Left lung (tissue), 10 donors: ENCODE results near the gene WDR72. TPM values are rescaled to one million over a fixed set of nuclear protein-coding genes. Genes with fewer than 3 reads are reported as not detected.
"Not testable (repeated sequence)": the region's sequence is repeated elsewhere in the genome, so short reads cannot be mapped to it uniquely, and the experiment has no call there.

Source experiments
- ATAC-seq: fragments of 200-7000 bp; cut with Tn5 transposase; one replicate; pipeline ENCODE4 v1.9.1; 2020; ENCODE audit warnings: moderate library complexity
- DNase-seq, 4 donors: peaks; one replicate each; pipeline ENCODE4 v3.0.0-alpha.2; 2013 to 2020
- H3K27ac ChIP-seq, 2 donors: fragments of 200-600 bp; sonication (generic) in 1 of 2; one replicate each; pipeline versions ENCODE4 v1.5.0 to v1.8.0; 2020 to 2021
- H3K27me3 ChIP-seq, 2 donors: fragments of 200-600 bp; sonication (generic) in 1 of 2; one replicate each; pipeline versions ENCODE4 v1.5.0 to v1.8.0; 2020 to 2021
- H3K36me3 ChIP-seq, 2 donors: fragments of 200-600 bp; sonication (generic) in 1 of 2; one replicate each; pipeline versions ENCODE4 v1.5.0 to v1.8.0; 2020 to 2021
- H3K4me1 ChIP-seq, 2 donors: fragments of 200-600 bp; one replicate each; pipeline ENCODE4 v1.8.0; 2021
- H3K4me3 ChIP-seq, 2 donors: fragments of 200-600 bp; sonication (generic) in 1 of 2; one replicate each; pipeline versions ENCODE4 v1.5.0 to v1.8.0; 2020 to 2021; ENCODE audit warnings: mild to moderate bottlenecking in 1 of 2
- H3K9me3 ChIP-seq, 2 donors: fragments of 200-600 bp; sonication (generic) in 1 of 2; one replicate each; pipeline versions ENCODE4 v1.5.0 to v1.8.0; 2020 to 2021
- intact Hi-C, 2 donors: fragments of 100-400 bp; cut with DNase I; formaldehyde crosslinking; loops; one replicate each; pipeline versions ENCODE4 v1.11.2 to v1.14.2; 2022
- polyA plus RNA-seq, 6 donors: library from polyadenylated mRNA; unstranded; fragments of 120-200 nt; gene quantifications; one replicate each; pipeline ENCODE4 v1.2.1, GENCODE V29; 2013; ENCODE audit not compliant: insufficient read length in 6 of 6
- total RNA-seq, 2 donors: library from RNA; stranded (reverse); fragmentation: NEBNext Ultra II Directional; extraction: Animal tissue kit (Norgen Biotek cat#: 25700); gene quantifications; one replicate each; pipeline ENCODE4 v1.2.1, GENCODE V29; 2021
- TF ChIP-seq, protein P1 (sequence below), 2 donors: fragments of 200-600 bp; sonication (generic) in 1 of 2; IDR thresholded peaks; one replicate each; pipeline versions ENCODE4 v1.5.0 to v1.8.0; 2021; ENCODE audit warnings: antibody characterized with exemption in 2 of 2
- donor health status: DM: no; HTN: yes; CAD: no.
- donor health status: DM: no; HTN: no; CAD: no.

WDR72 gene
- total and polyA plus RNA-seq, 8 donors: 0.73 to 6.5 (median 3.0) TPM

GRCh38 chr15:53555226-53555625 lies 204.2 kb downstream of the WDR72 start:
- H3K4me1 ChIP-seq: no peaks in the 10 kb centered on the region
- H3K4me3 ChIP-seq: no peak overlapping the region
- no peaks in the 10 kb centered on the region for H3K27me3 ChIP-seq
- H3K27ac ChIP-seq: no peak overlapping the region
- TF ChIP-seq, protein P1, sequence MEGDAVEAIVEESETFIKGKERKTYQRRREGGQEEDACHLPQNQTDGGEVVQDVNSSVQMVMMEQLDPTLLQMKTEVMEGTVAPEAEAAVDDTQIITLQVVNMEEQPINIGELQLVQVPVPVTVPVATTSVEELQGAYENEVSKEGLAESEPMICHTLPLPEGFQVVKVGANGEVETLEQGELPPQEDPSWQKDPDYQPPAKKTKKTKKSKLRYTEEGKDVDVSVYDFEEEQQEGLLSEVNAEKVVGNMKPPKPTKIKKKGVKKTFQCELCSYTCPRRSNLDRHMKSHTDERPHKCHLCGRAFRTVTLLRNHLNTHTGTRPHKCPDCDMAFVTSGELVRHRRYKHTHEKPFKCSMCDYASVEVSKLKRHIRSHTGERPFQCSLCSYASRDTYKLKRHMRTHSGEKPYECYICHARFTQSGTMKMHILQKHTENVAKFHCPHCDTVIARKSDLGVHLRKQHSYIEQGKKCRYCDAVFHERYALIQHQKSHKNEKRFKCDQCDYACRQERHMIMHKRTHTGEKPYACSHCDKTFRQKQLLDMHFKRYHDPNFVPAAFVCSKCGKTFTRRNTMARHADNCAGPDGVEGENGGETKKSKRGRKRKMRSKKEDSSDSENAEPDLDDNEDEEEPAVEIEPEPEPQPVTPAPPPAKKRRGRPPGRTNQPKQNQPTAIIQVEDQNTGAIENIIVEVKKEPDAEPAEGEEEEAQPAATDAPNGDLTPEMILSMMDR (IDR thresholded peaks at IDR 0.05): no peak
- no peaks in the 10 kb centered on the region for H3K9me3 ChIP-seq
- no peaks in the 10 kb centered on the region for H3K36me3 ChIP-seq
- ATAC-seq (no peak), DNase-seq (no peak)
- intact Hi-C loops: no loop called here

DNA sequence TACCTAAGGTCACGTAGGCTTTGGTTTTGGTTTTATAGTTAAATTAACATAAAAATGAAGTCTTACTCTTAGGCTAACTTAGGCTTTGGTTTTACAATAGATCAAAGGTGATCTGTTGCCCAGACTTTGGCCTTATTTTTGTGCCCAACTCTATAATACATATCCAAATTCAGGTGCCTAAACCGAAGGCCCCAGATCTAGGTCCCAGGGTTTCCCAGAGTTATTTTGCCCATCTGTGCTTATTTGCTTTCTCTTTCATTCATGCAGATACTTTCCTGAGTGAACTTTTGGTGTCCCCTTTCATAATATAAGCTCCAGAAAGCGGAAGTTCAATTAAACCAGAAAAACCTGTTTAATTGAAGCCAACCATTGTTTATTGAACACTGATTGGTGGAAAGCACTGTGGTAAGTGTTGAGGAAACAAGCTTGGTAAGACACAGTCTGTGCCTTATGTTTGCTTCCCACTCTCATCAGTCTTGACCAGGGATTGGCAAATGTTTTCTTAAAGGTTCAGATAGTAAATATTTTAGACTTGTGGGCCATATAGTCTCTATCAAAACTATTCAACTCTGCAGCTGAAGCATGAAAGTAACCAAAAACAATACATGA lies 209.7 kb downstream of the WDR72 start:
- Histone ChIP-seq H3K9me3 (peaks cover 0 to 2% of the 10 kb centered on the region in 2 donors), H3K27ac (no peak overlapping the region), H3K4me3 (no peak overlapping the region), H3K27me3 (no peaks in the 10 kb centered on the region), H3K4me1 (no peaks in the 10 kb centered on the region), H3K36me3 (no peaks in the 10 kb centered on the region)
- ATAC-seq: peak; percentile 53
- TF ChIP-seq, protein P1 (IDR thresholded peaks at IDR 0.05): no peak
- DNase-seq: peak in 1 of 4 donors; percentile 32
- intact Hi-C loops: no loop called here

GRCh38 chr15:53548236-53548635 lies 211.2 kb downstream of the WDR72 start:
- DNase-seq (no peak), ATAC-seq (no peak)
- no peak overlapping the region for H3K27ac ChIP-seq
- H3K4me1 ChIP-seq: no peaks in the 10 kb centered on the region
- TF ChIP-seq, protein P1 (IDR thresholded peaks at IDR 0.05): no peak
- H3K27me3 ChIP-seq: no peaks in the 10 kb centered on the region
- H3K4me3 ChIP-seq: no peak overlapping the region
- intact Hi-C loops: no loop called here
- H3K9me3 ChIP-seq: peaks cover 0 to 4% of the 10 kb centered on the region in 2 donors
- no peaks in the 10 kb centered on the region for H3K36me3 ChIP-seq

DNA sequence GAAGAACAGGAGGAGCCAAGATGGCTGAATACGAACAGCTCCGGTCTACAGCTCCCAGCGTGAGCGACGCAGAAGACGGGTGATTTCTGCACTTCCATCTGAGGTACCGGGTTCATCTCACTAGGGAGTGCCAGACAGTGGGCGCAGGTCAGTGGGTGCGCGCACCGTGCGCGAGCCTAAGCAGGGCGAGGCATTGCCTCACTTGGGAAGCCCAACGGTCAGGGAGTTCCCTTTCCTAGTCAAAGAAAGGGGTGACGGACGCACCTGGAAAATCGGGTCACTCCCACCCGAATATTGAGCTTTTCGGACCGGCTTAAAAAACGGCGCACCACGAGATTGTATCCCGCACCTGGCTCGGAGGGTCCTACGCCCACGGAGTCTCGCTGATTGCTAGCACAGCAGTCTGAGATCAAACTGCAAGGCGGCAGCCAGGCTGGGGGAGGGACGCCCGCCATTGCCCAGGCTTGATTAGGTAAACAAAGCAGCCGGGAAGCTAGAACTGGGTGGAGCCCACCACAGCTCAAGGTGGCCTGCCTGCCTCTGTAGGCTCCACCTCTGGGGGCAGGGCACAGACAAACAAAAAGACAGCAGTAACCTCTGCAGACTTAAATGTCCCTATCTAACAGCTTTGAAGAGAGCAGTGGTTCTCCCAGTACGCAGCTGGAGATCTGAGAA lies 218.7 kb downstream of the WDR72 start:
- H3K27me3 ChIP-seq, H3K4me3 ChIP-seq, H3K27ac ChIP-seq, H3K36me3 ChIP-seq, H3K9me3 ChIP-seq, H3K4me1 ChIP-seq, ATAC-seq, intact Hi-C loops: not testable (repeated sequence)
- peak in 1 of 4 donors; percentile 21 for DNase-seq

GRCh38 chr15:53539878-53540277 lies 219.6 kb downstream of the WDR72 start:
- Histone ChIP-seq H3K4me3 (no peak overlapping the region), H3K36me3 (no peaks in the 10 kb centered on the region), H3K4me1 (no peaks in the 10 kb centered on the region), H3K27me3 (no peaks in the 10 kb centered on the region), H3K27ac (no peak overlapping the region), H3K9me3 (peaks cover 0 to 2% of the 10 kb centered on the region in 2 donors)
- intact Hi-C loops: no loop called here
- ATAC-seq: no peak
- DNase-seq: no peak
- TF ChIP-seq, protein P1 (IDR thresholded peaks at IDR 0.05): no peak
